HCT116 (cell line): ENCODE results near the gene KDM4E. TPM values are rescaled to one million over a fixed set of nuclear protein-coding genes. Genes with fewer than 3 reads are reported as not detected.
"Not testable (repeated sequence)": the region's sequence is repeated elsewhere in the genome, so short reads cannot be mapped to it uniquely, and the experiment has no call there.

ENCODE experiments used
- ATAC-seq: fragments of 200-7000 bp; cut with Tn5 transposase; 2 replicates; pipeline ENCODE4 v1.9.1; 2020; ENCODE audit warnings: mild to moderate bottlenecking, moderate library complexity
- BruUV-seq: library from RNA; stranded (reverse); fragments of 400-500 nt; replicated peaks from 2 replicates; lab custom pipeline; 2021; lab: Mats Ljungman, UMichigan
- CTCF ChIA-PET: fragments of 300-600 bp; sonication (Branson Sonifier 250); formaldehyde crosslinking; loops from one replicate; lab custom pipeline; 2021; ENCODE audit warnings: antibody characterized with exemption; lab: Charles Lee
- POLR2A ChIA-PET: fragments of 300-600, 350-600 bp; sonication (Branson Sonifier 250); formaldehyde crosslinking; loops from one replicate; lab custom pipeline; 2021; ENCODE audit warnings: antibody characterized with exemption; lab: Charles Lee
- RAD21 ChIA-PET, 2 experiments: fragments of 300-600 bp; sonication (Branson Sonifier 250); formaldehyde crosslinking; loops; one replicate each; lab custom pipeline; 2023; ENCODE audit warnings: low total read pairs in 2 of 2; ENCODE audit not compliant: uncharacterized antibody in 2 of 2, unreplicated experiment in 2 of 2, low non-redundant PET in 1 of 2; lab: Charles Lee
- DNase-seq: peaks from one replicate; pipeline ENCODE4 v3.0.0-alpha.2; 2010; ENCODE audit warnings: low read depth, low spot score
- H2AFZ ChIP-seq: fragments of 200-600 bp; shearing (Covaris generic), sonication (generic); 2 replicates; pipeline ENCODE4 v1.6.1; 2017; ENCODE audit warnings: low read depth, mixed run types, mixed read lengths, antibody characterized with exemption, low read length; ENCODE audit not compliant: poor library complexity, severe bottlenecking
- H3K27ac ChIP-seq: 2 replicates; pipeline ENCODE4 v1.5.1; 2012; ENCODE audit warnings: low read depth, low read length
- H3K27me3 ChIP-seq: fragments of 200-600 bp; sonication (generic); 2 replicates; pipeline ENCODE4 v1.6.1; 2016; ENCODE audit warnings: mixed run types, low read length, mixed read lengths; ENCODE audit not compliant: insufficient read depth
- H3K36me3 ChIP-seq, 2 experiments: fragments of 200-500 bp in 1 of 2; fragments of 200-600 bp in 1 of 2; sonication (Bioruptor generic) in 1 of 2; sonication (generic) in 1 of 2; 2 replicates each; pipeline versions ENCODE4 v1.5.1 to v1.6.1; 2014 to 2016; ENCODE audit warnings: low read length in 2 of 2, inconsistent platforms in 1 of 2, mixed read lengths in 1 of 2, mixed run types in 1 of 2; ENCODE audit not compliant: insufficient read depth in 2 of 2, control insufficient read depth in 1 of 2
- H3K4me1 ChIP-seq, 2 experiments: fragments of 200-600 bp in 1 of 2; sonication (generic) in 1 of 2; 2 replicates each; pipeline versions ENCODE4 v1.5.1 to v1.6.1; 2012 to 2017; ENCODE audit warnings: low read length in 2 of 2, inconsistent platforms in 1 of 2, mild to moderate bottlenecking in 1 of 2, mixed read lengths in 1 of 2, mixed run types in 1 of 2, moderate library complexity in 1 of 2; ENCODE audit not compliant: insufficient read depth in 2 of 2, control insufficient read depth in 1 of 2
- H3K4me2 ChIP-seq: fragments of 200-600 bp; sonication (generic); 2 replicates; pipeline ENCODE4 v1.6.1; 2017; ENCODE audit warnings: mixed run types, low read length, mixed read lengths
- H3K4me3 ChIP-seq, 2 experiments: fragments of 200-600 bp in 1 of 2; sonication (generic) in 1 of 2; replicated peaks in 1 of 2; 2 replicates each; pipeline ENCODE4 v1.5.1; 2011 to 2016; ENCODE audit warnings: low read length in 2 of 2, control low read depth in 1 of 2, low read depth in 1 of 2, mild to moderate bottlenecking in 1 of 2, mixed read lengths in 1 of 2, mixed run types in 1 of 2
- H3K79me2 ChIP-seq: fragments of 200-600 bp; sonication (generic); 2 replicates; pipeline ENCODE4 v1.6.1; 2017; ENCODE audit warnings: mild to moderate bottlenecking, mixed run types, low read length, moderate library complexity, mixed read lengths; ENCODE audit not compliant: insufficient read depth
- H3K9ac ChIP-seq: fragments of 200-600 bp; sonication (generic); 2 replicates; pipeline ENCODE4 v1.6.1; 2016; ENCODE audit warnings: low read length, mixed read lengths
- H3K9me2 ChIP-seq: fragments of 200-600 bp; sonication (generic), shearing (Covaris generic); 2 replicates; pipeline ENCODE4 v1.6.1; 2017; ENCODE audit warnings: mixed run types, mild to moderate bottlenecking, moderate library complexity; ENCODE audit not compliant: insufficient read depth
- H3K9me3 ChIP-seq, 2 experiments: fragments of 200-500 bp in 1 of 2; fragments of 200-600 bp in 1 of 2; sonication (Bioruptor generic) in 1 of 2; sonication (generic) in 1 of 2; 2 replicates each; pipeline ENCODE4 v1.6.1; 2014 to 2017; ENCODE audit warnings: low read length in 2 of 2, mixed read lengths in 2 of 2, inconsistent platforms in 1 of 2, low read depth in 1 of 2, mild to moderate bottlenecking in 1 of 2, mixed run types in 1 of 2, moderate library complexity in 1 of 2; ENCODE audit not compliant: control insufficient read depth in 1 of 2, insufficient read depth in 1 of 2
- H4K20me1 ChIP-seq: fragments of 200-600 bp; sonication (generic), shearing (Covaris generic); 2 replicates; pipeline ENCODE4 v1.6.1; 2017; ENCODE audit warnings: mixed run types, mild to moderate bottlenecking, moderate library complexity; ENCODE audit not compliant: insufficient read depth
- CEBPB ChIP-seq: IDR thresholded peaks from 2 replicates; pipeline ENCODE4 v1.6.1; 2012; ENCODE audit warnings: low read depth
- CTCF ChIP-seq, 3 experiments: fragments of 200-600 bp in 1 of 3; sonication (generic) in 1 of 3; IDR thresholded peaks in 2 of 3; conservative IDR thresholded peaks in 1 of 3; 2 replicates each; pipeline ENCODE4 v1.5.1; 2012 to 2017; ENCODE audit warnings: low read depth in 2 of 3, low read length in 2 of 3, antibody characterized with exemption in 1 of 3, borderline replicate concordance in 1 of 3, control low read depth in 1 of 3, mild to moderate bottlenecking in 1 of 3, mixed read lengths in 1 of 3, mixed run types in 1 of 3, moderate library complexity in 1 of 3; ENCODE audit not compliant: insufficient read depth in 1 of 3
- FOSL1 ChIP-seq: IDR thresholded peaks from 2 replicates; pipeline ENCODE4 v1.6.1; 2012; ENCODE audit warnings: low read depth
- MAX ChIP-seq: IDR thresholded peaks from 2 replicates; pipeline ENCODE4 v1.6.1; 2012
- POLR2A ChIP-seq: IDR thresholded peaks from 2 replicates; pipeline ENCODE4 v1.7.0; 2011; ENCODE audit warnings: borderline replicate concordance; ENCODE audit not compliant: insufficient read depth, insufficient read length; ENCODE audit errors: extremely low read depth
- POLR2AphosphoS5 ChIP-seq: IDR thresholded peaks from 2 replicates; pipeline ENCODE4 v1.6.1; 2011; ENCODE audit warnings: mild to moderate bottlenecking, low read depth, low read length, moderate library complexity
- SIN3A ChIP-seq: IDR thresholded peaks from 2 replicates; pipeline ENCODE4 v1.6.1; 2012; ENCODE audit warnings: low read depth
- ZBTB33 ChIP-seq: IDR thresholded peaks from 2 replicates; pipeline ENCODE4 v1.6.1; 2011; ENCODE audit warnings: mild to moderate bottlenecking, low read length, moderate library complexity; ENCODE audit not compliant: insufficient replicate concordance; ENCODE audit errors: extremely low read depth
- intact Hi-C: fragments of 100-400 bp; cut with micrococcal nuclease; formaldehyde crosslinking; loops from 2 replicates; pipeline ENCODE4 v1.10.0; 2022
- total RNA-seq: library from RNA; stranded (reverse); gene quantifications from one replicate; pipeline ENCODE4 v1.2.1, GENCODE V29; 2021; ENCODE audit not compliant: unreplicated experiment

KDM4E gene
- total RNA-seq, 1 experiment from 2014 or later: not detected

GRCh38 chr11:95033051-95033450, 8.0 kb downstream of the KDM4E start (continued):
- TF ChIP-seq POLR2AphosphoS5 (no peak), ZBTB33 (no peak), POLR2A (no peak), FOSL1 (no peak), SIN3A (no peak)

GRCh38 chr11:95035316-95035715, 10.3 kb downstream of the KDM4E start:
- Histone ChIP-seq H3K27me3 (no peaks in the 10 kb centered on the region), H3K4me1 (no peaks in the 10 kb centered on the region), H3K9me2 (no peaks in the 10 kb centered on the region), H3K9ac (no peak overlapping the region), H3K27ac (no peak overlapping the region), H3K79me2 (no peaks in the 10 kb centered on the region), H3K4me2 (no peak overlapping the region), H4K20me1 (no peaks in the 10 kb centered on the region), H3K9me3 (no peaks in the 10 kb centered on the region), H2AFZ (no peak overlapping the region), H3K4me3 (no peak overlapping the region), H3K36me3 (no peaks in the 10 kb centered on the region)
- ChIA-PET POLR2A (no interaction called here), RAD21 (no interaction called here), CTCF (interaction anchor here (1.0 to 1.6 kb wide), 2 partner anchors 32 to 412 kb away, joined by 3 read pairs; partner anchors contain the start of gene SRSF8)
- DNase-seq: no peak
- BruUV-seq: no TSS peak
- intact Hi-C loops: no loop called here
- no peak for ATAC-seq
- TF ChIP-seq MAX (no peak), CTCF (IDR thresholded peaks at IDR 0.05 in 2 of 3, conservative IDR thresholded peaks at IDR 0.05 in 1 of 3; ENCODE audit: borderline replicate concordance in 1 of 3, insufficient read depth in 1 of 3, low read depth in 2 of 3, low read length in 2 of 3) (no peak), CEBPB (no peak)

- RAD21 ChIA-PET, H3K27me3 ChIP-seq, ATAC-seq, H3K4me3 ChIP-seq, POLR2A ChIA-PET, H2AFZ ChIP-seq, H3K36me3 ChIP-seq, H3K9me2 ChIP-seq, H3K9me3 ChIP-seq, CTCF ChIA-PET, H3K4me2 ChIP-seq, H3K27ac ChIP-seq, intact Hi-C loops, H4K20me1 ChIP-seq, BruUV-seq, DNase-seq, H3K4me1 ChIP-seq, H3K79me2 ChIP-seq, H3K9ac ChIP-seq: not testable (repeated sequence)
Measured at GRCh38 chr11:95037356-95038035, 12.4 kb downstream of the KDM4E start.
